GM12872 (cell line): ENCODE measurements around the gene PPM1H.

ENCODE experiments used
- CTCF ChIP-seq: IDR thresholded peaks from 3 replicates; pipeline ENCODE4 v1.5.1; 2011; ENCODE audit warnings: low read depth, mild to moderate bottlenecking, low read length, moderate library complexity; ENCODE audit not compliant: insufficient read depth

The PPM1H gene

GRCh38 chr12:62695696-62696095, 239.3 kb downstream of the PPM1H start:
- TF ChIP-seq CTCF = no peak

- TF ChIP-seq CTCF = no peak
Observed at GRCh38 chr12:62694632-62695031, 240.3 kb downstream of the PPM1H start.

GRCh38 chr12:62694116-62694515, 240.8 kb downstream of the PPM1H start:
- no peak for TF ChIP-seq CTCF

GRCh38 chr12:62693376-62694050, 241.4 kb downstream of the PPM1H start:
- no peak for TF ChIP-seq CTCF

GRCh38 chr12:62692884-62693283, 242.1 kb downstream of the PPM1H start:
- no peak for TF ChIP-seq CTCF

- no peak for TF ChIP-seq CTCF
Observed at GRCh38 chr12:62691309-62691708, 243.6 kb downstream of the PPM1H start.

- TF ChIP-seq CTCF = no peak
Observed at GRCh38 chr12:62689042-62689839, 245.7 kb downstream of the PPM1H start.
